ENCODE results near the gene PSMA5. TPM values are rescaled to one million over a fixed set of nuclear protein-coding genes. Genes with fewer than 3 reads are reported as not detected.
"Not testable (repeated sequence)": the region's sequence is repeated elsewhere in the genome, so short reads cannot be mapped to it uniquely, and the experiment has no call there.

PSMA5 gene
- total RNA-seq, 2 experiments from 2014 or later, result 192 to 210 TPM

DNA sequence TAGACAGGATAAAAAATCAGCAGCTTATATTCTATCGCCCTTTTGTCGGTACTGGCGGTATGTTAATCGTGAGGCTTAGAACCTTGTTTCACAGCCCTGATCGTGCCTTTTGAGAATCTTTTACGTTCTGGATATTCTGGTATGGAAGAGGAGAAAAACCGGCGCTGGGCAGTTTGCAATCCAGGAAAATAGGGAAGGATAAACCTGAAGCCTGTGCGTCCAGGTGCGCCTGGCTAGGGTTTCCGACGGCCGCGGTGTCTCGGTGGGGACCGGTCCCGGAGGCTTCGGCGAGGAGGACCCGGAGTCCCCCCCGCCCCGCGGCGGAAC lies 39.8 kb upstream of the PSMA5 start:
- DNase-seq (no peak), ATAC-seq (no peak)
- H3K9me3 Mint-ChIP-seq, result no peaks in the 10 kb centered on the region
- peak overlapping the region; percentile 59 for H3K4me3 Mint-ChIP-seq
- ChIA-PET CTCF (no interaction called here), POLR2A (no interaction called here)
- no peak for TF ChIP-seq CTCF (IDR thresholded peaks at IDR 0.05)
- no peaks in the 10 kb centered on the region for H3K36me3 Mint-ChIP-seq (ENCODE audit: low read depth)
- H3K27me3 Mint-ChIP-seq, result peaks cover 56% of the 10 kb centered on the region
- H3K4me1 Mint-ChIP-seq (ENCODE audit: low read depth), result peaks cover 2% of the 10 kb centered on the region
- H3K27ac Mint-ChIP-seq, result no peak overlapping the region
- intact Hi-C loops (cut with micrococcal nuclease), result no loop called here

DNA sequence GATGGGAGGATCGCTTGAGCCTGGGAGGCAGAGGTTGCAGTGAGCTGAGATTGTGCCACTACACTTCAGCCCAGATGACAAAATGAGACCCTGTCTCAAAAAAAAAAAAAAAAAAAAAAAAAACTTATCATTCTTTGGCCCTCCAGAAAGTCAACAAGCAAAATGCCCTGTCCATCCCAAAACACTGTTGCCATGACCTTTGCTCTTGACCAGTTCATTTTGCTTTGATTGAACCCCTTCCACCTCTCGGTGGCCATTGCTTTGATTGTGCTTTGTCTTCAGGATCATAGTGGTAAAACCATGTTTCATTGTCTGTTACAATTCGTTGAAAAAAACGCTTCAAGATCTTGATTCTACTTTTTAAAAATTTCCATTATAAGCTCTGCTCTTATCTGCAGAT lies 31.6 kb upstream of the PSMA5 start:
- Mint-ChIP-seq H3K4me1 (ENCODE audit: low read depth) (no peaks in the 10 kb centered on the region), H3K4me3 (no peak overlapping the region), H3K27me3 (peaks cover 10% of the 10 kb centered on the region), H3K27ac (no peak overlapping the region), H3K36me3 (ENCODE audit: low read depth) (peaks cover 2% of the 10 kb centered on the region), H3K9me3 (peaks cover 12% of the 10 kb centered on the region)
- no peak for DNase-seq
- CTCF ChIA-PET, result interaction anchor here (1.4 kb wide), 1 partner anchor 32 kb away, joined by 3 read pairs; no protein-coding TSS in a partner anchor
- TF ChIP-seq CTCF (IDR thresholded peaks at IDR 0.05), result no peak
- intact Hi-C loops (cut with micrococcal nuclease), result no loop called here
- POLR2A ChIA-PET, result interaction anchor here (1.0 kb wide), 1 partner anchor 11 kb away, joined by 4 read pairs; no protein-coding TSS in a partner anchor
- ATAC-seq, result no peak

- Mint-ChIP-seq H3K36me3 (ENCODE audit: low read depth) (peaks cover 2% of the 10 kb centered on the region), H3K27me3 (peaks cover 15% of the 10 kb centered on the region), H3K9me3 (peaks cover 12% of the 10 kb centered on the region), H3K4me3 (no peak overlapping the region), H3K27ac (no peak overlapping the region), H3K4me1 (ENCODE audit: low read depth) (no peaks in the 10 kb centered on the region)
- DNase-seq (no peak), ATAC-seq (no peak)
- ChIA-PET POLR2A (interaction anchor here (1.4 kb wide), 1 partner anchor 17 kb away, joined by 5 read pairs; no protein-coding TSS in a partner anchor), CTCF (no interaction called here)
- no peak for TF ChIP-seq CTCF (IDR thresholded peaks at IDR 0.05)
- intact Hi-C loops (cut with micrococcal nuclease), result no loop called here
These were observed 28.4 kb upstream of the PSMA5 start for GRCh38 chr1:109454497-109455133.

- POLR2A ChIA-PET, result no interaction called here
- Mint-ChIP-seq H3K9me3 (peaks cover 2% of the 10 kb centered on the region), H3K27me3 (peaks cover 24% of the 10 kb centered on the region), H3K27ac (no peak overlapping the region), H3K36me3 (ENCODE audit: low read depth) (no peaks in the 10 kb centered on the region), H3K4me1 (ENCODE audit: low read depth) (no peaks in the 10 kb centered on the region), H3K4me3 (no peak overlapping the region)
- CTCF ChIA-PET, result no interaction called here
- no peak for ATAC-seq
- DNase-seq, result no peak
- TF ChIP-seq CTCF (IDR thresholded peaks at IDR 0.05), result no peak
- intact Hi-C loops (cut with micrococcal nuclease), result no loop called here
These were observed 21.3 kb upstream of the PSMA5 start for GRCh38 chr1:109447524-109447923.

DNA sequence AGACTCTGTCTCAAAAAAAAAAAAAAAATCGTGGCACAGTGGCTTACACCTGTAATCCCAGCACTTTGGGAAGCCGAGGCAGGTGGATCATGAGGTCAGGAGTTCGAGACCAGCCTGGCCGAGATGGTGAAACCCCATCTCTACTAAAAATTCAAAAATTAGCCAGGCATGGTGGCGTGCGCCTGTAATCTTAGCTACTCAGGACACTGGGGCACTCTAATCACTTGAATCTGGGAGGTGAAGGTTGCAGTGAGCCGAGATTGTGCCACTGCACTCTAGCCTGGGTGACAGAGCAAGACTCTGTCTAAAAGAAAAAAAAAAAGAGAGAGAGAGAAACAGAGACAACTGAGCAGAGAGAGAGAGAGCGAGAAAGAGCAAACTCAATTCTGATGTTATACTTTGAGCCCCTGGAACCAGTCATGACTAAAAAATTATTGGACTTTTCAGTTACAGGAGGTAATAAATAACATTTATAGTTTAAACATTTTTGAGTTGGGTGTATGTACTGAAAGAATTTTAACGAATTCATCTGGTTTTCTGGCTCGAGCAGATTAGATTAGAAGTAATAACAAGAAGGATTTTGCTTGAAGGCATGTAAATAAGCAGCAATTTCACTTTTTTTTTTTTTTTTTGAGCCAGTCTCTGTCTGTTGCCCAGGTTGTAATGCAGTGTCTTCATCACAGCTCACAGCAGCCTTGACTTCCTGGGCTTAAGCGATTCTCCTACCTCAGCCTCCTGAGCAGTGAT lies 19.9 kb upstream of the PSMA5 start:
- CTCF ChIA-PET; H3K4me3 Mint-ChIP-seq; H3K27ac Mint-ChIP-seq; H3K36me3 Mint-ChIP-seq (ENCODE audit: low read depth); ATAC-seq; H3K4me1 Mint-ChIP-seq (ENCODE audit: low read depth); DNase-seq; intact Hi-C loops (cut with micrococcal nuclease); H3K9me3 Mint-ChIP-seq: not testable (repeated sequence)
- H3K27me3 Mint-ChIP-seq, result peaks cover 20% of the 10 kb centered on the region
- POLR2A ChIA-PET, result interaction anchor here (0.7 kb wide), 1 partner anchor 291 kb away, joined by 3 read pairs; no protein-coding TSS in a partner anchor
